ENCODE data around the gene SLC41A3. TPM values are rescaled to one million over a fixed set of nuclear protein-coding genes. Genes with fewer than 3 reads are reported as not detected.

SLC41A3 gene
- total and polyA plus RNA-seq, 10 of the 15 experiments (the other 5 are each of a cell fraction or from before 2014, with no cell fraction given) = 8.3 to 29.5 (median 16.7) TPM

GRCh38 chr3:126129398-126129891 is 45.5 kb upstream of the SLC41A3 start:
- SMC1A ChIA-PET (ENCODE audit: uncharacterized antibody, unreplicated experiment) = no interaction called here
- no peak for FAIRE-seq

GRCh38 chr3:126128504-126129397 is 44.8 kb upstream of the SLC41A3 start:
- Histone ChIP-seq H3K4me1 (ENCODE audit: control insufficient read depth, insufficient read depth, low read length) (no peaks in the 10 kb centered on the region), H3K79me2 (ENCODE audit: control insufficient read depth, insufficient read depth, low read length) (no peaks in the 10 kb centered on the region), H3K36me3 (ENCODE audit: control insufficient read depth in 2 of 2, insufficient read depth in 2 of 2, low read length in 1 of 2) (no peaks in the 10 kb centered on the region), H3K4me3 (no peak overlapping the region), H2AFZ (ENCODE audit: control insufficient read depth, low read depth, low read length) (no peak overlapping the region), H3K4me2 (ENCODE audit: control insufficient read depth, insufficient read depth) (no peak overlapping the region), H3K9me3 (replicated peaks; ENCODE audit: control insufficient read depth, insufficient read depth, low read length) (no peaks in the 10 kb centered on the region), H3K27me3 (replicated peaks in 1 of 2; ENCODE audit: control insufficient read depth in 2 of 2, insufficient read depth in 2 of 2, low read length in 1 of 2) (peaks cover 0 to 2% of the 10 kb centered on the region in 2 experiments; a peak in 1 of 4 replicates), H3K9ac (ENCODE audit: control insufficient read depth, insufficient read depth, low read length) (no peak overlapping the region), H3K27ac (ENCODE audit: control insufficient read depth, insufficient read depth) (no peak overlapping the region), H4K20me1 (ENCODE audit: control insufficient read depth, insufficient read depth) (no peaks in the 10 kb centered on the region)
- in situ Hi-C loops (cut with MboI) = no loop called here
- 11% methylated on average over 12 of the region's 13 CpGs for WGBS (ENCODE audit: insufficient coverage, insufficient replicate concordance, low lambda C conversion rate, missing lambda C conversion rate)
- no peak for ATAC-seq
- no peak for FAIRE-seq
- BruUV-seq (replicated peaks) = no TSS peak
- intact Hi-C loops (cut with micrococcal nuclease; ENCODE audit: unreplicated experiment) = no loop called here
- POLR2A ChIA-PET = no interaction called here
- RAD21 ChIA-PET (ENCODE audit: unreplicated experiment) = interaction anchor here (0.5 kb wide), 1 partner anchor 587 kb away, joined by 3 read pairs; no protein-coding TSS in a partner anchor
- DNase-seq (ENCODE audit: low read depth, low spot score) = no peak
- CTCF ChIA-PET = no interaction called here
- SMC1A ChIA-PET (ENCODE audit: uncharacterized antibody, unreplicated experiment) = no interaction called here
- no peak for TF ChIP-seq ZNF384 (IDR thresholded peaks at IDR 0.05; ENCODE audit: borderline replicate concordance, low read depth, low read length)
- no peak for TF ChIP-seq ZSCAN29 (IDR thresholded peaks at IDR 0.05)
- TF ChIP-seq NFYA (IDR thresholded peaks at IDR 0.05; ENCODE audit: borderline replicate concordance, low read depth, low read length) = no peak

More at GRCh38 chr3:126129398-126129891, 45.5 kb upstream of the SLC41A3 start:
- Histone ChIP-seq H3K36me3 (ENCODE audit: control insufficient read depth in 2 of 2, insufficient read depth in 2 of 2, low read length in 1 of 2) (no peaks in the 10 kb centered on the region), H3K27me3 (replicated peaks in 1 of 2; ENCODE audit: control insufficient read depth in 2 of 2, insufficient read depth in 2 of 2, low read length in 1 of 2) (peaks cover 0 to 2% of the 10 kb centered on the region in 2 experiments; a peak in 1 of 4 replicates), H2AFZ (ENCODE audit: control insufficient read depth, low read depth, low read length) (no peak overlapping the region), H3K4me1 (ENCODE audit: control insufficient read depth, insufficient read depth, low read length) (no peaks in the 10 kb centered on the region), H3K9me3 (replicated peaks; ENCODE audit: control insufficient read depth, insufficient read depth, low read length) (no peaks in the 10 kb centered on the region), H3K9ac (ENCODE audit: control insufficient read depth, insufficient read depth, low read length) (no peak overlapping the region), H4K20me1 (ENCODE audit: control insufficient read depth, insufficient read depth) (no peaks in the 10 kb centered on the region), H3K79me2 (ENCODE audit: control insufficient read depth, insufficient read depth, low read length) (no peaks in the 10 kb centered on the region), H3K4me3 (no peak overlapping the region), H3K4me2 (ENCODE audit: control insufficient read depth, insufficient read depth) (no peak overlapping the region), H3K27ac (ENCODE audit: control insufficient read depth, insufficient read depth) (no peak overlapping the region)
- TF ChIP-seq SREBF1 (IDR thresholded peaks at IDR 0.05; ENCODE audit: low read length) = no peak
- DNase-seq (ENCODE audit: low read depth, low spot score) = no peak
- POLR2A ChIA-PET = no interaction called here
- intact Hi-C loops (cut with micrococcal nuclease; ENCODE audit: unreplicated experiment) = no loop called here
- WGBS (ENCODE audit: insufficient coverage, insufficient replicate concordance, low lambda C conversion rate, missing lambda C conversion rate) = 58% methylated on average over 16 of the region's 16 CpGs
- RAD21 ChIA-PET (ENCODE audit: unreplicated experiment) = no interaction called here
- no peak for ATAC-seq
- BruUV-seq (replicated peaks) = no TSS peak
- CTCF ChIA-PET = no interaction called here
- in situ Hi-C loops (cut with MboI) = no loop called here
